GM18519 (cell line): Measurements from ENCODE around the gene RASAL1.
A peak's percentile ranks its signal among the peaks of the same experiment; 100 is the strongest.

Source experiments
- ATAC-seq: cut with Tn5 transposase; IDR thresholded peaks from one replicate; pipeline ENCODE4 v1.9.1; 2021; ENCODE audit warnings: mild to moderate bottlenecking, moderate library complexity; ENCODE audit not compliant: unreplicated experiment, low FRiP score

RASAL1 gene

GRCh38 chr12:113082486-113083148 is 52.9 kb downstream of the RASAL1 start:
- no peak for ATAC-seq

DNA sequence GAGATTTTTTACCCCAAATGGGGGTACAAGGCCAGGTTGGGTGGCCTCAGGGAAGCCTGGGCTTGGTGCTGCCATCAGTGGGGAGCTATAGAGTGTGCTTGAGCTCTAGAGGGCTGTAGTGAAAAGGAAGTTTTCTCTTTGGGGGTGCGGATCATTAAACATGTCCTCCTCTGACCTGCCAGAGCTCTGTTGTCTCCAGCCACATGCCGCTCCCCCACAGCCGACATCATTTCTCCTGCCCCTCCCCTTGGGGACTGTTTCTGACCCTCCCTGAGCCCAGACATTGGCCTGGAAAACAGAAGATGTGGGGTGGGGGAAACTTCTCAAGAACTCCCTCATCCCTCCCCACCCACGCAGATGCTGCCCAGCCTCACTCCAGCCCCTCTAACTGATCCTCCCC is 53.7 kb downstream of the RASAL1 start:
- no peak for ATAC-seq

GRCh38 chr12:113077859-113078255 is 57.7 kb downstream of the RASAL1 start:
- ATAC-seq: no peak

DNA sequence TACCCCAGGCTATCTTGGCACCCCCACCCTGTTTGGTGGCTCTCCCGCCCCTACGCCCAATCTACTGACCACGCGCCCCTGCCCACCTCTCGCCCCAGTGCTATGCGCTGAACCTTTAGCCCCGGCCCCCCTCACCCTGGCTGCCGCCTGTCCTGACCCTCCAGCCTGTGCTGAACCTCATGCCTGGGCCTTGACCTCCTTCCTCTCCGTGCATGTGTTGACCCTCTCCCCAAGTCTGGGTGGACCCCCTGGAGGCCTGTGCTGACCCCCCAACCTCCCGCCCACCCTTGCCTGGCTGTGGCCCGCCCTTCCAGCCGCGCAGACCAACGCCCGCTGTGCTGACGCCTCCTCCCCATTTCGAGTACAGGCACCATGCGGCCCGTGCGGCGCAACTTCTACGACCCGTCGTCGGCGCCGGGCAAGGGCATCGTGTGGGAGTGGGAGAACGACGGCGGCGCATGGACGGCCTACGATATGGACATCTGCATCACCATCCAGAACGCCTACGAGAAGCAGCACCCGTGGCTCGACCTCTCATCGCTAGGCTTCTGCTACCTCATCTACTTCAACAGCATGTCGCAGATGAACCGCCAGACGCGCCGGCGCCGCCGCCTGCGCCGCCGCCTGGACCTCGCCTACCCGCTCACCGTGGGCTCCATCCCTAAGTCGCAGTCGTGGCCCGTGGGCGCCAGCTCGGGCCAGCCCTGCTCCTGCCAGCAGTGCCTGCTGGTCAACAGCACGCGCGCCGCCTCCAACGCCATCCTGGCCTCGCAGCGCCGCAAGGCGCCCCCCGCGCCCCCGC is 58.3 kb downstream of the RASAL1 start:
- ATAC-seq: no peak

DNA sequence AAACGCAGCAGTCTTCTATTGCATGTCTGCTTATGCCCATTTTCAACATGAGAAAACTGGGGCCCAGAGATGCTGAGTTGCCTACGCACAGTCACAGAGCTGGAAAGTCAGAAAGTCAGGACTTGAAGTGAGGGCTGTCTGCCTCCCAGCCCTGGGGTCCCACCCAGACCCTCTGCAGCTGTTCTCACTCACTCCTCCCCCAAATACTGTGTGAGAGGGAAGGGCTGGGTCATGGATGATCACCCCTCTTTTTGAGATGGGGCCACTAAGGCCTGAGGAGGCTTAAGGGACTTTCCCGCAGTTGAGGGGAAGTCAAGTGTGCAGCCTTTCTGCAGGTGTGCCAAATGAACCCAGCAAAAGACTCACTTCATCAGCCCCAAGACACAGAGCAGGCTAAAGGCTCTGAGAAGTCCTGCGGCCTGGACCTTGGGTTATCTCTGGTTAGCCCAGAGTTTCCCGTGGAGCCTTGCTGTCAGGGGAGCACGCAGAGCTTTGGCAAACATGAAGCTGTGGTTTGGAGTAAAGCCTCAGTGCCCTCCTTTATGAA is 60.4 kb downstream of the RASAL1 start:
- peak; percentile 80 for ATAC-seq

DNA sequence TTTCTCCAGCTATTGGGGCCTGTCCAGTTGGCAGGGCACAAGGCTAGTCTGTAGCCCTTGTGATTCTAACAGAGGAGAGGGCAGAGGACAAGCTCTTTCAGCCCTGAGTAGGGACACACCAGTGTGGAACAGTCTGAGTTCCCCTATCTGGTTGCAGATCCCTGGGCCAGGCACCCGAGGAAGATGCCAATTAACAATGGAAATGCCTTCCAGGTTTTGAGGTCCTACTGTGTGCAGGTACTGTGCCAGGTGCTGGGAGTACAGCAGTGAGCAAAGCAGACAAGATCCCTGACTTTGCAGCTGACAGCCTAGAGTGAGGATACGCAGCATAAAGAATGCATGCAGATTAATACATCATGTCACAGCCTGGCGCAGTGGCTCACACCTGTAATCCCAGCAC is 62.0 kb downstream of the RASAL1 start:
- no peak for ATAC-seq

GRCh38 chr12:113072136-113072535 is 63.4 kb downstream of the RASAL1 start:
- no peak for ATAC-seq

- no peak for ATAC-seq
These were observed 64.1 kb downstream of the RASAL1 start for GRCh38 chr12:113071135-113072112.

GRCh38 chr12:113070117-113070906 is 65.2 kb downstream of the RASAL1 start:
- no peak for ATAC-seq

- no peak for ATAC-seq
These were observed 65.8 kb downstream of the RASAL1 start for GRCh38 chr12:113069751-113070116.

- ATAC-seq: no peak
These were observed 66.4 kb downstream of the RASAL1 start for GRCh38 chr12:113069149-113069548.

DNA sequence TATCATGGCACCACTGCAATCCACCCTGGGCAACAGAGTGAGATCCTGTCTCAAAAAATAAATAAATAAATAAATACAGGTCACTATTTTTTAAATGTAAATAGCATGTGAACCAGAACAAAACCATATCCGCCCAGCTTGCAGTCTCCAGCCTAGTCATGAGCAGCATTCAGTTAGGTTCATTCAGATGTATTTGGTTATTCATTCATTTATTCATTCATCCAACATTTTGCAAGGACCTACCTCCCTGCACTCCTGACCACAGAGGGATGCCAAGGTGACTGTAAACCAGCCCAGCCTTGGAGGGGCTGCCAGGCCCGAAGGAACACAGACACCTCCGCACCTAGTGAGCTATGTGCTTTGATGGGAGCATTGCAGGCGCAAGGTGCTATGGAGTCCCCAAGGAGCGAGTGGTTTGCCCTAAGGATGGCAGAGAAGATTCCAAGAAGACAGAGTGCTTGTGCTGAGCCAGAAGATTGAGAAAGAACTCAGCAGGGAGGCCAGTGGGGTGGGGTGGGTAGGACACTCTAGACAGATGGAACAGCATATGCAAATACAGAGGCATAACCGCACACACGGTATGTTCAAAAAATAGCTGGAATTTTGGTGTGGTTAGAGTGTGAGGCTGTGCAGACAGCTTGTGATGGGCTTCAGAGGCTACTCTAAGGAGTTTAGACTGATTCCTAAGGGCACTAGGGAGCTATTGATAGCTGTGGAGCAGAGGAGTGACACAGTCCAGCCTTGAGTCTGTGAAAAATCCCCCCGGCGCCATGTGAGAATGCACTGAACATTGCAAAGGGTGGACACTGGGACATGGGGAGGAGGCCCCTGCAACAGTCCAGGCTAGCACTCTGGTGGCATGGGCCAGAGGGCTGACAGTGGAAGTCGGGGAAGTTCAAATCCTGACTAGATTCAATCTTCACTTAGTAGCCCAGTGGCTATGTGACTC is 67.3 kb downstream of the RASAL1 start:
- ATAC-seq: no peak

DNA sequence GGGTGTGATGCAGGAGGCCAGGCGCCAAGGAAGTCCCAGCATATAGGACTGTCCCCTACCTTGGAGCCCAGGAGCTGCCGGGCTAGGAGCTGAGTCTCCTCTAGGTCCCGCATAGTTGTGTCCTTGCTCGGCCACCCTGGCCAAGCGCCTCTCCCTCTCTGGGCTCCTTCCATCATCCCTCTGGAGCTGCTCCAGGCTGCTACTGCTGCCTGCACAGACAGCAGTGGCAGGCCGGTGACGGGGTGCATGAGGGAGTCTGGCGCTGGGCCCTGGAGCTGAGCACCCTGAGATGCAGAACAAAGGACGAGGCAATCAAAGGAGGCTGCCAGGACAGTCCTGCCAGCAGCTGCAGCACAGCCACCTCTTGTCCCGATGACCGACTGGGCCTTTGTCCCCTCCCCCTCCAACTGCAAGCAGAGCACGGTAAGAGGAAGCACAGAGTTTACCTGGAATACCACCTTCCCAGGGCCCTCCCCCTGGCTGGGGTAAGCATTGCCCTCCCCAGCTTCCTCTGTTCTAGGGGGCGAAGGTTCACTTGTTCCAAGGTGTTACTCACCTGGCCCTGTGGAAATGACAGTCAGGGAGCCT is 68.7 kb downstream of the RASAL1 start:
- no peak for ATAC-seq

DNA sequence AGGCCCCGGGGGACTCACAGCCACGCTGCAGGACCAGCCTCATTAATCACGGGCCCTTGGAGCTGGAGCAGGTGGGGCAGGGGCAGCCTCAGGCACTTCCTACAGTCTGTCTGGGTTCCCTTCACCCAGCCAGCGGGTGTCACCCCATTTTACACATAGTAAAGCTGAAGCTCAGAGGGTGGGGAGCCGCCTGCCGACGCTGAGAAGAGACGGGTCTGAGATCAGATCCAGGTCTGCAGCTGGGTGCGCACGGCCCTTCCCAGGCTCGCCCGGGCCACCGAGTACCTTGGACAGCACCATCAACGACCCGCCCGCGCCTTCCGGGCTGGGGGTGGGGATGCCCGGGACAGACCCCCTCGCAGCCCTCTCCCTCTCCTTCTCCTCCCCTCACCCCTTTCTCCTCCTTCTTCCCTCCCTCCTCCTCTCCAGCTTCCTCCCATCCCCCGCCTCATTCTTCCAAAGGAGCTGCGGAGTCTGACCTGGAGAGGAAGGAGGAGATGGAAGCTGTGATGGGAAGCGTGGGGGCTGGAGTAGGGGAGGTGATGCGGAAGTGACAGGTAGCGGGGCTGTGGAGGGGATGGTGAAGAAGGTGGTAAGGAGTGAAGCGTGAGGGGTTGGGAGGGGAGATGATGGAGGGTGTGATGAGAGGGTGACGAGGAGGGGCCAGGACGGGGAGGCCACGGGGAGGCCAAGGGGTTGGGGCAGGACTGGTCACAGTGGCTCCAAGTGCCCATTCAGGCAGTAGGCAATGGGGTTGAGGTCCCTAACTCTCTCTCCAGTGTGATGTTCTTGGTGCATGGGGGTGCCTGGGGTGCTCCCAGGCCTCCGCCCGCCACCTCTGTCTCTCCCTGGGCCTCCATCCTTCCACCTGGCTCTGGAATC is 70.2 kb downstream of the RASAL1 start:
- ATAC-seq: no peak

DNA sequence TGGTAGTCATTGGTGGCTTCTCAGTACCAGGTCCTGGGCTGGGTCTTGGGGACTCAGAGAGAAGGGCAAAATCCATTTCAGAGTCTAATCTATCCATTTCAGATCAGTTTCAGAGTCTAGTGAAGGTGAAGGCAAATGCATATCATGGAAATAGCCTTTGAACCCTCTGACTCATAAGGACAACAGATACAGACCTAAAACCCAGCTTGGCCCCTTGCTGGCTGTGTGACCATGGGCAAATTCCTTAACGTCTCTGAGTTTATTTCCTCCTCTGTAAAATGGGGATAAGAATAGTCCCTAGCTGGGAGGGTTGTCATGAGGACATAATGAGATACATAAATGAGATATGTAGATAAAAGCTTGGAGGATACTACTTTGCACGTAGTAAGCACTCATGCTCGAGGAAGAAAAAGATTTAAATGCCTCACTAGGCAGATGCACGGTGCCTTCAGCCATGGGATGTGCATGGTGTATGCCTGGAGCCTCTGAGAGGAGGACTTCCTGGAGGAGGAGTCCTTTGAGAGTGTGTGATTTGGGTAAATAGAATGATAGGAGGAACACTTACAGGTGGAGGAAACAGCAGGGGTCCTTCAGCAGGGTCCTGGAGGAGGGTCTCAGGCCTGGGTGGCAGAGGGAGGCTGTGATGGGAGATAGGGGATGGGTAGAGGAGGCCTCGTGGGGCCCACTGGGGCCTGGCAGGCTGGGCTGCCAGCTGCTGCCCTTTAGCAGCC is 71.0 kb downstream of the RASAL1 start:
- no peak for ATAC-seq

DNA sequence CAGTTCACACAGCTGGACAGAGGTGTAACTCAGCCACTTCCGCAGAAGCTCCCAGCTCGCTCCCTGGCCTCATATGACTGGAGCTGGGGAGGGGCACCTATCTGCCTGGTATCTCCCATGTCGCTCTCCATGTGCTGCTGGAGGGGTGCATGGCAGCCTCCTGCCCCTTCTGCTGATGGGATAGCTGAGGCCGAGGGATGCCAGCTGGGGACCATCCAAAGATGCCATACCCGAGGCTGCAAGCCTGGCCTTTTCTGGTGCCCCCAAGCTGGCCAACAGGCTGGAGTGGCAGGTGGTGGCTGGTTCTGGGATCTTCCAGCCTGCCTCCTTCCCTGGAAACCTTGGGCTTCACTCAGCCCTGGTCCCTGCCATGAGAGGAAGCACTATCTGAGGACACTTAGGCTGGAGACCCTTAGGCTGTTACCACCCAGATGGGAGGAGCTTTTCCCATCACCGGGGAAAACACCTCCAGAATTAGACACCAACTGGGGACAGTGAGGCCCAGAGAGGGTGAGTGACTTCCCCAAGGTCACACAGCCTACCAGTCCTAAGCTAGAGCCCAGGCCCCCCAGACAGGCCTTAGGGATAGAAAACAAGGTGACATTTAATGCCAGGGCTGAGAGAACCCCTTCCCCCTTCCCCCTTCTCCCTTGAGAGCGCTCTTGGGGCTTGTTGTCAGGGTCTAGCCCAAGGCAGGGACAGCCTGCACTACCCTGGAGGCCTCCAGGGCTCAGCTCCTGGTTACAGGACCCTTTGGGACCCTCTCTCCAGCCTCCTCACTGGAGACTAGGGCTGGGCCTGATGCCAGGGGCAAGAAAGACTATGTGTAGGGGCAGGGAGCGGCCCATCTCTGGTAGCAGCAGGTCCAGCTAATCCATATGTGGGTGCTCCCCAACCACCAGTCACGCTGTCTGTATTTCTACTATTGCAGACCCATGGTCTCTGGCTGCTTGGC is 71.9 kb downstream of the RASAL1 start:
- no peak for ATAC-seq
